ENCODE measurements around the gene UGT1A10.
"Not testable (repeated sequence)": the region's sequence is repeated elsewhere in the genome, so short reads cannot be mapped to it uniquely, and the experiment has no call there.

The UGT1A10 gene

GRCh38 chr2:233636306-233636705 is at the start of gene UGT1A10:
Gene UGT1A10 (plus strand): TSS chr2:233636448. CDS start chr2:233636523, 75 bp downstream.
- DNase-seq, result not testable (repeated sequence)

GRCh38 chr2:233588400-233588799 is 47.8 kb upstream of the UGT1A10 start:
- DNase-seq, result no peak

- DNase-seq, result not testable (repeated sequence)
Observed at GRCh38 chr2:233592706-233593105, 43.5 kb upstream of the UGT1A10 start.

- no peak for DNase-seq
Observed at GRCh38 chr2:233593201-233593600, 43.0 kb upstream of the UGT1A10 start.

GRCh38 chr2:233597522-233597921 is 38.7 kb upstream of the UGT1A10 start:
- peak; percentile 75 for DNase-seq

GRCh38 chr2:233598952-233599351 is 37.3 kb upstream of the UGT1A10 start:
- peak; percentile 19 for DNase-seq

GRCh38 chr2:233600386-233600785 is 35.9 kb upstream of the UGT1A10 start:
- no peak for DNase-seq

GRCh38 chr2:233602076-233602475 is 34.2 kb upstream of the UGT1A10 start:
- no peak for DNase-seq

GRCh38 chr2:233603520-233603919 is 32.7 kb upstream of the UGT1A10 start:
- DNase-seq, result no peak

- no peak for DNase-seq
Observed at GRCh38 chr2:233604826-233605225, 31.4 kb upstream of the UGT1A10 start.

- no peak for DNase-seq
Observed at GRCh38 chr2:233605680-233606079, 30.6 kb upstream of the UGT1A10 start.

GRCh38 chr2:233611284-233611683 is 25.0 kb upstream of the UGT1A10 start:
- no peak for DNase-seq

- not testable (repeated sequence) for DNase-seq
Observed at GRCh38 chr2:233617476-233617875, 18.8 kb upstream of the UGT1A10 start, which contains the start of gene UGT1A8. Gene UGT1A8 (plus strand): TSS chr2:233617633. CDS start chr2:233617708, 75 bp downstream.

GRCh38 chr2:233620204-233620603 is 16.0 kb upstream of the UGT1A10 start:
- DNase-seq, result no peak

GRCh38 chr2:233621863-233622262 is 14.4 kb upstream of the UGT1A10 start:
- not testable (repeated sequence) for DNase-seq

GRCh38 chr2:233627331-233628025 is 8.8 kb upstream of the UGT1A10 start:
- no peak for DNase-seq

- no peak for DNase-seq
Observed at GRCh38 chr2:233638836-233639235, 2.6 kb downstream of the UGT1A10 start.

GRCh38 chr2:233639860-233640259 is 3.6 kb downstream of the UGT1A10 start:
- no peak for DNase-seq

- DNase-seq, result peak; percentile 54
Observed at GRCh38 chr2:233643128-233643527, 6.9 kb downstream of the UGT1A10 start.

GRCh38 chr2:233646033-233646432 is 9.8 kb downstream of the UGT1A10 start:
- DNase-seq, result not testable (repeated sequence)

GRCh38 chr2:233650981-233651380 is 14.7 kb downstream of the UGT1A10 start:
- DNase-seq, result no peak

- DNase-seq, result no peak
Observed at GRCh38 chr2:233651430-233651829, 15.2 kb downstream of the UGT1A10 start.

- no peak for DNase-seq
Observed at GRCh38 chr2:233654501-233654900, 18.3 kb downstream of the UGT1A10 start.

- DNase-seq, result no peak
Observed at GRCh38 chr2:233655043-233655442, 18.8 kb downstream of the UGT1A10 start.

GRCh38 chr2:233655943-233656342 is 19.7 kb downstream of the UGT1A10 start:
- DNase-seq, result not testable (repeated sequence)
